ENCODE measurements around the gene ARHGEF11. TPM values are rescaled to one million over a fixed set of nuclear protein-coding genes. Genes with fewer than 3 reads are reported as not detected.

The ARHGEF11 gene
- total and polyA plus RNA-seq, 8 donors, result 34.4 to 53.5 (median 40.1) TPM

GRCh38 chr1:156887734-156888133, 157.8 kb downstream of the ARHGEF11 start:
- intact Hi-C loops (cut with DNase I), result no loop called here
- ATAC-seq, result no peak
- DNase-seq, result no peak
- Histone ChIP-seq H3K9me3 (no peaks in the 10 kb centered on the region), H3K36me3 (no peaks in the 10 kb centered on the region), H3K27ac (no peak overlapping the region), H3K4me3 (no peak overlapping the region), H3K4me1 (peaks cover 0 to 16% of the 10 kb centered on the region in 2 donors), H3K27me3 (peaks cover 0 to 45% of the 10 kb centered on the region in 2 donors)
- TF ChIP-seq, protein P1, sequence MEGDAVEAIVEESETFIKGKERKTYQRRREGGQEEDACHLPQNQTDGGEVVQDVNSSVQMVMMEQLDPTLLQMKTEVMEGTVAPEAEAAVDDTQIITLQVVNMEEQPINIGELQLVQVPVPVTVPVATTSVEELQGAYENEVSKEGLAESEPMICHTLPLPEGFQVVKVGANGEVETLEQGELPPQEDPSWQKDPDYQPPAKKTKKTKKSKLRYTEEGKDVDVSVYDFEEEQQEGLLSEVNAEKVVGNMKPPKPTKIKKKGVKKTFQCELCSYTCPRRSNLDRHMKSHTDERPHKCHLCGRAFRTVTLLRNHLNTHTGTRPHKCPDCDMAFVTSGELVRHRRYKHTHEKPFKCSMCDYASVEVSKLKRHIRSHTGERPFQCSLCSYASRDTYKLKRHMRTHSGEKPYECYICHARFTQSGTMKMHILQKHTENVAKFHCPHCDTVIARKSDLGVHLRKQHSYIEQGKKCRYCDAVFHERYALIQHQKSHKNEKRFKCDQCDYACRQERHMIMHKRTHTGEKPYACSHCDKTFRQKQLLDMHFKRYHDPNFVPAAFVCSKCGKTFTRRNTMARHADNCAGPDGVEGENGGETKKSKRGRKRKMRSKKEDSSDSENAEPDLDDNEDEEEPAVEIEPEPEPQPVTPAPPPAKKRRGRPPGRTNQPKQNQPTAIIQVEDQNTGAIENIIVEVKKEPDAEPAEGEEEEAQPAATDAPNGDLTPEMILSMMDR (IDR thresholded peaks at IDR 0.05), result no peak

GRCh38 chr1:156887317-156887716, 158.2 kb downstream of the ARHGEF11 start:
- Histone ChIP-seq H3K27me3 (peaks cover 0 to 41% of the 10 kb centered on the region in 2 donors), H3K36me3 (no peaks in the 10 kb centered on the region), H3K4me3 (no peak overlapping the region), H3K9me3 (no peaks in the 10 kb centered on the region), H3K4me1 (peaks cover 0 to 12% of the 10 kb centered on the region in 2 donors), H3K27ac (no peak overlapping the region)
- DNase-seq, result no peak
- TF ChIP-seq, protein P1 (IDR thresholded peaks at IDR 0.05), result no peak
- no peak for ATAC-seq
- intact Hi-C loops (cut with DNase I), result no loop called here

DNA sequence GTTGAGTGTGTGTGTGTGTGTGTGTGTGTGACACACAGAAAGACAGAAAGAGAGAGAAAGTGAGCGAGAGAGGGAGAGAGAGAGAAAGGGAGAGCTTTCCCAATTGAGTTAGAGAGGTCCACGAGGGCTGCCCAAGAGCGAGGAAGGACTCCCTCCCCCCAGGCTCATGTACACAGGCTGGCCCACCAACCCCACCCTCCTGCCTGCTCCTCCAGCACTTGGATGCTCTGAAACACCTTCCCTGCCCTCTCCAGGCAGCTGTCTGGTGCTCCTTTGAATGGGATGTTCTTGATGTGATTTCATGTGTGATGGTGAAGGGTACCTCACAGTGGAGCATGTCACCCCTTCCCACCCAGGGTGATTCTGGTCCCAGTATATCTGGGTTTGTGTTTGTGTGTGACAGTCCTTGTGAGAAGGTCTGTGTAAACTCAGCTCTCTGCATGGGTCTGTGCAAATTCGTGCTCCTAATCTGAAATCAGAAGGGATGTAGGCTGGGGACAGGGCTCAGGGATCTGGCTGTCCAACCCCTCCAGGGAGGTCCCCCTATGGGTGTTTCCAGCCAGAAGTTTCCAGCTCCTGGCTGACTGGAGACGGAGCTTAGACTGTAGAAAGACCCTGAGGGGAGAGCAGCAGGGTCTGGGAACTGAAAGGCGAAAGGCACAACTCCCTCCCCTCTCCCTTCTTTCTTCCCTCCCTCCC, 158.8 kb downstream of the ARHGEF11 start:
- no peak overlapping the region for H3K27ac ChIP-seq
- no peak overlapping the region for H3K4me3 ChIP-seq
- DNase-seq (no peak), ATAC-seq (no peak)
- H3K4me1 ChIP-seq, result peaks cover 0 to 7% of the 10 kb centered on the region in 2 donors
- no peaks in the 10 kb centered on the region for H3K9me3 ChIP-seq
- intact Hi-C loops (cut with DNase I), result no loop called here
- TF ChIP-seq, protein P1 (IDR thresholded peaks at IDR 0.05), result no peak
- peaks cover 0 to 39% of the 10 kb centered on the region in 2 donors for H3K27me3 ChIP-seq
- no peaks in the 10 kb centered on the region for H3K36me3 ChIP-seq

- H3K27ac ChIP-seq, result no peak overlapping the region
- peaks cover 0 to 40% of the 10 kb centered on the region in 2 donors for H3K27me3 ChIP-seq
- TF ChIP-seq, protein P1 (IDR thresholded peaks at IDR 0.05), result no peak
- intact Hi-C loops (cut with DNase I), result no loop called here
- no peak for ATAC-seq
- no peak overlapping the region for H3K4me3 ChIP-seq
- no peaks in the 10 kb centered on the region for H3K9me3 ChIP-seq
- peaks cover 0 to 5% of the 10 kb centered on the region in 2 donors for H3K4me1 ChIP-seq
- H3K36me3 ChIP-seq, result no peaks in the 10 kb centered on the region
- no peak for DNase-seq
Observed at GRCh38 chr1:156885880-156886355, 159.6 kb downstream of the ARHGEF11 start.

GRCh38 chr1:156885314-156885713, 160.2 kb downstream of the ARHGEF11 start:
- H3K4me3 ChIP-seq, result no peak overlapping the region
- H3K36me3 ChIP-seq, result no peaks in the 10 kb centered on the region
- peaks cover 0 to 5% of the 10 kb centered on the region in 2 donors for H3K4me1 ChIP-seq
- no peak overlapping the region for H3K27ac ChIP-seq
- no peaks in the 10 kb centered on the region for H3K9me3 ChIP-seq
- H3K27me3 ChIP-seq, result peaks cover 0 to 44% of the 10 kb centered on the region in 2 donors
- intact Hi-C loops (cut with DNase I), result no loop called here
- ATAC-seq (no peak), DNase-seq (no peak)
- TF ChIP-seq, protein P1 (IDR thresholded peaks at IDR 0.05), result no peak

Small RNAs within 50 kb of the gene (microRNA-seq; reads per million reads assigned to microRNA genes)
- 0.17 to 0.68 reads per million in 2 donors for gene MIR765

Other genes starting within 250 kb of the ARHGEF11 start
- gene SH2D2A, start 228.9 kb downstream of the ARHGEF11 start, total RNA-seq, result 1 to 10 TPM; 1.7 to 4.4 TPM
- gene SH2D2A, start 228.9 kb downstream of the ARHGEF11 start, polyA plus RNA-seq (ENCODE audit: insufficient read length in 6 of 6), result under 1 TPM; 0.36 to 0.85 (median 0.63) TPM
- gene INSRR, start 186.6 kb downstream of the ARHGEF11 start, total RNA-seq, result not detected
- under 1 TPM in 4 of 6 donors, not detected in 2; 0.03 to 0.06 (median 0.04) TPM for gene INSRR, start 186.6 kb downstream of the ARHGEF11 start, polyA plus RNA-seq (ENCODE audit: insufficient read length in 6 of 6)
- gene NTRK1, start 184.9 kb downstream of the ARHGEF11 start, total RNA-seq, result under 1 TPM; 0.47 to 0.97 TPM
- under 1 TPM in 5 of 6 donors, not detected in 1; 0.15 to 0.41 (median 0.27) TPM for gene NTRK1, start 184.9 kb downstream of the ARHGEF11 start, polyA plus RNA-seq (ENCODE audit: insufficient read length in 6 of 6)
- gene PEAR1, start 152.0 kb downstream of the ARHGEF11 start, total RNA-seq, result 10 to 100 TPM; 10.6 to 12.3 TPM
- gene PEAR1, start 152.0 kb downstream of the ARHGEF11 start, polyA plus RNA-seq (ENCODE audit: insufficient read length in 6 of 6), result 10 to 100 TPM; 25.7 to 30.1 (median 29.4) TPM
- gene LRRC71, start 125.1 kb downstream of the ARHGEF11 start, total RNA-seq, result 1 to 10 TPM in 1 of 2 donors, under 1 TPM in 1; 0.38 to 3.5 TPM
- 1 to 10 TPM; 1.1 to 5.5 (median 3.1) TPM for gene LRRC71, start 125.1 kb downstream of the ARHGEF11 start, polyA plus RNA-seq (ENCODE audit: insufficient read length in 6 of 6)
- not detected for gene ETV3L, start 54.1 kb upstream of the ARHGEF11 start, total RNA-seq
- not detected for gene ETV3L, start 54.1 kb upstream of the ARHGEF11 start, polyA plus RNA-seq (ENCODE audit: insufficient read length in 6 of 6)
- 10 to 100 TPM; 23.3 to 26.3 TPM for gene ETV3, start 92.7 kb upstream of the ARHGEF11 start, total RNA-seq
- gene ETV3, start 92.7 kb upstream of the ARHGEF11 start, polyA plus RNA-seq (ENCODE audit: insufficient read length in 6 of 6), result 10 to 100 TPM; 22.6 to 28.2 (median 25.0) TPM

Data from left lung (tissue), 10 donors.